Endothelial cell of umbilical vein (primary cell): ENCODE results near the gene UBQLN2. TPM values are rescaled to one million over a fixed set of nuclear protein-coding genes. Genes with fewer than 3 reads are reported as not detected.

ENCODE experiments used
- BruUV-seq: library from RNA; stranded (reverse); fragments of 400-500 nt; replicated peaks from 2 replicates; lab custom pipeline; 2021; lab: Mats Ljungman, UMichigan
- CTCF ChIA-PET: fragments of 300-600, 350-600 bp; sonication (Branson Sonifier 250); formaldehyde crosslinking; loops from one replicate; lab custom pipeline; 2021; ENCODE audit warnings: antibody characterized with exemption, inconsistent platforms; lab: Charles Lee
- POLR2A ChIA-PET: fragments of 300-600, 350-600 bp; sonication (Branson Sonifier 250); formaldehyde crosslinking; loops from one replicate; lab custom pipeline; 2021; ENCODE audit warnings: antibody characterized with exemption, inconsistent platforms; lab: Charles Lee
- DNase-seq: peaks from one replicate; pipeline ENCODE4 v3.0.0-alpha.2; 2011; ENCODE audit warnings: low read depth, low spot score
- FAIRE-seq: peaks from 2 replicates; lab custom pipeline; 2011; peaks lifted over from hg19 to GRCh38; lab: Jason Lieb, UNC
- H2AFZ ChIP-seq: 2 replicates; pipeline ENCODE4 v1.6.0; 2012; ENCODE audit warnings: low read depth, low read length, control low read depth, inconsistent platforms
- H3K27ac ChIP-seq: 2 replicates; pipeline ENCODE4 v1.5.1; 2011; ENCODE audit warnings: low read depth, mild to moderate bottlenecking, control low read depth, low read length, moderate library complexity; ENCODE audit not compliant: insufficient read depth
- H3K27me3 ChIP-seq, 2 experiments: 2 replicates each; pipeline versions ENCODE4 v1.6.0 to v1.6.1; 2011; ENCODE audit warnings: low read length in 2 of 2, mixed read lengths in 1 of 2; ENCODE audit not compliant: control insufficient read depth in 2 of 2, insufficient read depth in 2 of 2
- H3K36me3 ChIP-seq, 2 experiments: 2 replicates in 1 of 2; 3 replicates in 1 of 2; pipeline ENCODE4 v1.5.1; 2011; ENCODE audit warnings: low read length in 2 of 2, mild to moderate bottlenecking in 1 of 2, moderate library complexity in 1 of 2; ENCODE audit not compliant: control insufficient read depth in 2 of 2, insufficient read depth in 2 of 2; ENCODE audit errors: extremely low read depth in 1 of 2
- H3K4me1 ChIP-seq: 3 replicates; pipeline ENCODE4 v1.5.1; 2011; ENCODE audit warnings: mild to moderate bottlenecking, low read length; ENCODE audit not compliant: control insufficient read depth, insufficient read depth; ENCODE audit errors: extremely low read depth
- H3K4me2 ChIP-seq: 2 replicates; pipeline ENCODE4 v1.6.1; 2011; ENCODE audit warnings: low read length, control low read depth, mixed read lengths; ENCODE audit not compliant: insufficient read depth
- H3K4me3 ChIP-seq, 3 experiments: fragments of 200-600 bp in 1 of 3; sonication (generic), shearing (Covaris generic) in 1 of 3; replicated peaks in 1 of 3; 2 replicates each; pipeline ENCODE4 v1.5.1; 2011 to 2016; ENCODE audit warnings: control low read depth in 3 of 3, low read length in 3 of 3, mild to moderate bottlenecking in 2 of 3, inconsistent platforms in 1 of 3, low read depth in 1 of 3, moderate library complexity in 1 of 3; ENCODE audit not compliant: insufficient read depth in 1 of 3
- H3K79me2 ChIP-seq: 2 replicates; pipeline ENCODE4 v1.6.0; 2012; ENCODE audit warnings: low read length, inconsistent platforms; ENCODE audit not compliant: control insufficient read depth, insufficient read depth
- H3K9ac ChIP-seq: replicated peaks from 2 replicates; pipeline ENCODE3; 2011; ENCODE audit warnings: low read length, control low read depth; ENCODE audit not compliant: insufficient read depth; ENCODE audit errors: extremely low read depth
- H3K9me1 ChIP-seq: replicated peaks from 3 replicates; pipeline ENCODE4 v1.6.0; 2011; ENCODE audit warnings: mild to moderate bottlenecking, low read length; ENCODE audit not compliant: control insufficient read depth, insufficient read depth; ENCODE audit errors: extremely low read depth
- H3K9me3 ChIP-seq: replicated peaks from 2 replicates; pipeline ENCODE4 v1.5.1; 2012; ENCODE audit warnings: low read length, inconsistent platforms; ENCODE audit not compliant: control insufficient read depth, insufficient read depth
- H4K20me1 ChIP-seq: replicated peaks from 2 replicates; pipeline ENCODE3; 2011; ENCODE audit warnings: mild to moderate bottlenecking, low read length; ENCODE audit not compliant: control insufficient read depth, insufficient read depth; ENCODE audit errors: extremely low read depth
- CTCF ChIP-seq, 2 donors: IDR thresholded peaks; 1 replicate in 1 of 2; 2 replicates in 1 of 2; pipeline ENCODE4 v1.5.1; 2011; ENCODE audit warnings: low read length in 2 of 2, mild to moderate bottlenecking in 2 of 2, moderate library complexity in 2 of 2, control low read depth in 1 of 2, inconsistent platforms in 1 of 2, low read depth in 1 of 2; ENCODE audit not compliant: insufficient read depth in 1 of 2; ENCODE audit errors: extremely low read depth in 1 of 2
- EZH2 ChIP-seq: IDR thresholded peaks from 2 replicates; pipeline ENCODE4 v1.6.1; 2012; ENCODE audit warnings: borderline replicate concordance, low read depth, mild to moderate bottlenecking, moderate library complexity, low read length, inconsistent platforms; ENCODE audit not compliant: severe bottlenecking
- FOS ChIP-seq: IDR thresholded peaks from 2 replicates; pipeline ENCODE4 v1.6.1; 2011; ENCODE audit warnings: mild to moderate bottlenecking, low read length, moderate library complexity, borderline replicate concordance; ENCODE audit not compliant: insufficient read depth
- GATA2 ChIP-seq: IDR thresholded peaks from 2 replicates; pipeline ENCODE4 v1.7.0; 2011; ENCODE audit warnings: low read depth, mild to moderate bottlenecking, moderate library complexity, mixed read lengths, low read length; ENCODE audit not compliant: insufficient read length, insufficient read depth
- JUN ChIP-seq: IDR thresholded peaks from 2 replicates; pipeline ENCODE4 v1.6.1; 2011; ENCODE audit warnings: borderline replicate concordance, low read depth; ENCODE audit not compliant: insufficient read length, insufficient read depth
- MAX ChIP-seq: IDR thresholded peaks from 2 replicates; pipeline ENCODE4 v1.6.1; 2011; ENCODE audit not compliant: insufficient read depth, insufficient read length
- MYC ChIP-seq: IDR thresholded peaks from one replicate; pipeline ENCODE4 v1.6.1; 2011; ENCODE audit warnings: mild to moderate bottlenecking, low read depth, low read length
- POLR2A ChIP-seq: IDR thresholded peaks from 2 replicates; pipeline ENCODE4 v1.6.1; 2012; ENCODE audit warnings: low read depth, mild to moderate bottlenecking, control low read depth, low read length
- POLR2AphosphoS5 ChIP-seq: IDR thresholded peaks from 2 replicates; pipeline ENCODE4 v1.6.1; 2012; ENCODE audit warnings: low read depth, mild to moderate bottlenecking, control low read depth, low read length, moderate library complexity; ENCODE audit not compliant: insufficient read depth
- dilution Hi-C: fragments of 300-500 bp; cut with MboI; formaldehyde crosslinking; loops from one replicate; pipeline ENCODE4 v1.15.0; 2019; ENCODE audit warnings: low sequenced_read_pairs; ENCODE audit not compliant: extremely low pct_ligation_motif_present
- intact Hi-C: fragments of 100-400 bp; cut with micrococcal nuclease; formaldehyde crosslinking; loops from one replicate; pipeline ENCODE4 v1.10.0; 2022
- polyA plus RNA-seq, 4 experiments: library from polyadenylated mRNA; depleted of rRNA in 3 of 4; stranded (reverse) in 3 of 4; unstranded in 1 of 4; fragments of >200 nt; gene quantifications; 2 replicates each; pipeline versions ENCODE4 v1.2.1 to v1.2.3, GENCODE V29; 2011 to 2012; ENCODE audit warnings: missing spikeins in 1 of 4
- total RNA-seq: library from RNA; stranded (reverse); gene quantifications from 2 replicates; pipeline ENCODE4 v1.2.3, GENCODE V29; 2021

The UBQLN2 gene
- total and polyA plus RNA-seq, 2 donors (not counting 3 experiments of a cell fraction or from before 2014, with no cell fraction given) = 17.1 to 25.3 TPM

- H3K4me3 ChIP-seq = no peak overlapping the region
- H3K36me3 ChIP-seq = no peaks in the 10 kb centered on the region
- FAIRE-seq (no peak), DNase-seq (no peak)
- H3K9me3 ChIP-seq = no peaks in the 10 kb centered on the region
- H3K9ac ChIP-seq = no peak overlapping the region
- no peaks in the 10 kb centered on the region for H3K9me1 ChIP-seq
- no peak overlapping the region for H2AFZ ChIP-seq
- dilution Hi-C loops (no loop called here), intact Hi-C loops (no loop called here)
- H3K27ac ChIP-seq = no peak overlapping the region
- CTCF ChIA-PET = no interaction called here
- no peaks in the 10 kb centered on the region for H3K27me3 ChIP-seq
- no TSS peak for BruUV-seq
- no peak overlapping the region for H3K4me2 ChIP-seq
- POLR2A ChIA-PET = no interaction called here
- peaks cover 16% of the 10 kb centered on the region for H3K4me1 ChIP-seq
- peaks cover 38% of the 10 kb centered on the region for H3K79me2 ChIP-seq
- no peak for TF ChIP-seq MYC
- no peak for TF ChIP-seq POLR2AphosphoS5
- no peak for TF ChIP-seq CTCF (IDR thresholded peaks at IDR 0.05; ENCODE audit: extremely low read depth in 1 of 2, insufficient read depth in 1 of 2, low read depth in 1 of 2, low read length in 2 of 2)
- no peak for TF ChIP-seq GATA2
- no peak for TF ChIP-seq JUN
- no peak for TF ChIP-seq POLR2A
- TF ChIP-seq FOS = no peak
- TF ChIP-seq MAX = no peak
- no peak for TF ChIP-seq EZH2
- no peaks in the 10 kb centered on the region for H4K20me1 ChIP-seq
Observed at GRCh38 chrX:56569378-56570057, 6.1 kb downstream of the UBQLN2 start.
